Suprapubic skin (tissue), 4 donors: ENCODE results near the gene WNK4. TPM values are rescaled to one million over a fixed set of nuclear protein-coding genes. Genes with fewer than 3 reads are reported as not detected.

ENCODE experiments used
- DNase-seq, 2 donors: peaks; one replicate each; pipeline ENCODE4 v3.0.0-alpha.2; 2019; ENCODE audit warnings: low spot score in 2 of 2
- H3K27ac ChIP-seq: fragments of 200-600 bp; sonication (generic); one replicate; pipeline ENCODE4 v1.5.1; 2019
- H3K27me3 ChIP-seq: fragments of 200-600 bp; sonication (generic); one replicate; pipeline ENCODE4 v1.5.1; 2019
- H3K36me3 ChIP-seq: fragments of 200-600 bp; sonication (generic); one replicate; pipeline ENCODE4 v1.5.1; 2019
- H3K4me1 ChIP-seq: fragments of 200-600 bp; sonication (generic); one replicate; pipeline ENCODE4 v1.5.1; 2019
- H3K4me3 ChIP-seq: fragments of 200-600 bp; sonication (generic); one replicate; pipeline ENCODE4 v1.5.1; 2019; ENCODE audit warnings: mild to moderate bottlenecking
- H3K9me3 ChIP-seq: fragments of 200-600 bp; sonication (generic); one replicate; pipeline ENCODE4 v1.5.1; 2019
- EP300 ChIP-seq: sonication (generic); formaldehyde crosslinking; IDR thresholded peaks from one replicate; pipeline ENCODE4 v1.6.1; 2017; ENCODE audit warnings: antibody characterized with exemption
- POLR2A ChIP-seq, 2 donors: fragments of 450-650 bp; IDR thresholded peaks; one replicate each; pipeline ENCODE4 v1.6.1; 2017; ENCODE audit warnings: antibody characterized with exemption in 2 of 2, mild to moderate bottlenecking in 2 of 2, moderate library complexity in 2 of 2
- POLR2AphosphoS5 ChIP-seq, 3 donors: sonication (generic); formaldehyde crosslinking; IDR thresholded peaks; one replicate each; pipeline ENCODE4 v1.6.1; 2017; ENCODE audit warnings: antibody characterized with exemption in 3 of 3
- WGBS: methylation state at CpG from one replicate; pipeline ENCODE4 v1.1.5; 2018; 5-methylcytosine and 5-hydroxymethylcytosine counted together
- total RNA-seq, 4 donors: library from RNA; depleted of rRNA; stranded (reverse); fragments of >200 nt; gene quantifications; one replicate each; pipeline ENCODE4 v1.1.0, GENCODE V29; 2016
- TF ChIP-seq, protein P1 (sequence below), 2 donors: fragments of 200-600 bp in 1 of 2; fragments of 450-650 bp in 1 of 2; sonication (generic) in 1 of 2; IDR thresholded peaks; one replicate each; pipeline ENCODE4 v1.5.1; 2016 to 2019; ENCODE audit warnings: antibody characterized with exemption in 2 of 2, mild to moderate bottlenecking in 1 of 2, moderate library complexity in 1 of 2

The WNK4 gene
- total RNA-seq, 4 donors from 2014 or later, result 0.40 to 1.1 (median 0.98) TPM; not detected in 1

DNA sequence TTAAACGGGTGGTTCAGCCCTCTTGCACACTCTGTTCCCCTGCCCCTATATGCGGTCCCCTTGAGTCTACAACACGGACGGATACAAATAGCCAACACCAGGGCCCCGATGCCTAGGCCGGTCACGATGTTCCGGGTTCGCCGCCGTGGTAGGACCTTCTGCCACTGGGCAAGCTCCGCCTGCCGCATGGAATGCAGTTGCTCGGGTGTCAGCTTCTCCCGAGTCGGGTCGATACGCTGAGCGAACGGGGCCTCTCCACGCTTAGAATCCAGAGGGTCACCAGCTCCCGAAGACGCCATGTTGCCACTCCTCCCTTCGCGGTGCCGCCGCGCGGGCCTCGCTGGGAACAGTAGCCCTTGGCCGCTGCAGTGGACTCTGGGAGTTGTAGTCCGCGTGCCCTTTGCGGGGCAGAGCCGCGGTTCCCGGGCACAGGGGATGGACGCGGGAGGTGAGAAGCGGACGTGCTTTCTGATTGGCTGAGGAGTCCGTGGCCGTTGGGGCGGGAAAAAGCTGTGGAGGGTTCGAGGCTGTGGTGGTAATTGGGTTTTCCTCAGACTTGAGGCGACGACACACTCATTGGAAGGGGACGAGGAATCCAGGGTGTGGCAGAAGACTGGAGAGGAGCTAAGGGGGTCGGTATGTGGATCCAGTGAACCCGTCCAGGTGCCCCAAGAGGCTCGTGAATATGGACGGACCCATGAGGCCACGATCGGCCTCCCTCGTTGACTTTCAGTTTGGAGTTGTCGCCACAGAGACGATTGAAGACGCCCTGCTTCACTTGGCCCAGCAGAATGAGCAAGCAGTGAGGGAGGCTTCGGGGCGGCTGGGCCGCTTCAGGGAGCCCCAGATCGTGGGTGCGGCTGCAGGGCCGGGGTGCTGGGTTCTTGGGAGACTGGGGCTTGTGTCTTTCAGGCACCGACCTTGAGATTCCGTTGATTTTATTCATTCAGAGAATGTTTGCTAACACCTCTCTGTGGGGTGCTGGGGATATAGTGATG is 18.3 kb downstream of the WNK4 start, which contains the start of the genes CNTD1 and COA3:
Gene CNTD1, plus strand, starts transcription at position 479 of the 998 bp plus-strand sequence. Its CDS starts 207 bp downstream, at position 686.
Gene COA3, minus strand, starts transcription at position 322 of the 998 bp plus-strand sequence. Its CDS starts 23 bp downstream, at position 299.
- WGBS, result 33% methylated on average over 51 of the region's 66 CpGs
- Histone ChIP-seq H3K27me3 (no peaks in the 10 kb centered on the region), H3K36me3 (peaks cover 11% of the 10 kb centered on the region), H3K9me3 (no peaks in the 10 kb centered on the region), H3K4me3 (peak within 1 kb of the TSS; percentile 77), H3K4me1 (peaks cover 29% of the 10 kb centered on the region), H3K27ac (peak within 1 kb of the TSS; percentile 70)
- DNase-seq, result peak; percentile 90
- no peak for TF ChIP-seq EP300
- no peak for TF ChIP-seq POLR2AphosphoS5 (IDR thresholded peaks at IDR 0.05)
- TF ChIP-seq POLR2A (IDR thresholded peaks at IDR 0.05), result no peak
- TF ChIP-seq, protein P1, sequence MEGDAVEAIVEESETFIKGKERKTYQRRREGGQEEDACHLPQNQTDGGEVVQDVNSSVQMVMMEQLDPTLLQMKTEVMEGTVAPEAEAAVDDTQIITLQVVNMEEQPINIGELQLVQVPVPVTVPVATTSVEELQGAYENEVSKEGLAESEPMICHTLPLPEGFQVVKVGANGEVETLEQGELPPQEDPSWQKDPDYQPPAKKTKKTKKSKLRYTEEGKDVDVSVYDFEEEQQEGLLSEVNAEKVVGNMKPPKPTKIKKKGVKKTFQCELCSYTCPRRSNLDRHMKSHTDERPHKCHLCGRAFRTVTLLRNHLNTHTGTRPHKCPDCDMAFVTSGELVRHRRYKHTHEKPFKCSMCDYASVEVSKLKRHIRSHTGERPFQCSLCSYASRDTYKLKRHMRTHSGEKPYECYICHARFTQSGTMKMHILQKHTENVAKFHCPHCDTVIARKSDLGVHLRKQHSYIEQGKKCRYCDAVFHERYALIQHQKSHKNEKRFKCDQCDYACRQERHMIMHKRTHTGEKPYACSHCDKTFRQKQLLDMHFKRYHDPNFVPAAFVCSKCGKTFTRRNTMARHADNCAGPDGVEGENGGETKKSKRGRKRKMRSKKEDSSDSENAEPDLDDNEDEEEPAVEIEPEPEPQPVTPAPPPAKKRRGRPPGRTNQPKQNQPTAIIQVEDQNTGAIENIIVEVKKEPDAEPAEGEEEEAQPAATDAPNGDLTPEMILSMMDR (IDR thresholded peaks at IDR 0.05), result no peak

DNA sequence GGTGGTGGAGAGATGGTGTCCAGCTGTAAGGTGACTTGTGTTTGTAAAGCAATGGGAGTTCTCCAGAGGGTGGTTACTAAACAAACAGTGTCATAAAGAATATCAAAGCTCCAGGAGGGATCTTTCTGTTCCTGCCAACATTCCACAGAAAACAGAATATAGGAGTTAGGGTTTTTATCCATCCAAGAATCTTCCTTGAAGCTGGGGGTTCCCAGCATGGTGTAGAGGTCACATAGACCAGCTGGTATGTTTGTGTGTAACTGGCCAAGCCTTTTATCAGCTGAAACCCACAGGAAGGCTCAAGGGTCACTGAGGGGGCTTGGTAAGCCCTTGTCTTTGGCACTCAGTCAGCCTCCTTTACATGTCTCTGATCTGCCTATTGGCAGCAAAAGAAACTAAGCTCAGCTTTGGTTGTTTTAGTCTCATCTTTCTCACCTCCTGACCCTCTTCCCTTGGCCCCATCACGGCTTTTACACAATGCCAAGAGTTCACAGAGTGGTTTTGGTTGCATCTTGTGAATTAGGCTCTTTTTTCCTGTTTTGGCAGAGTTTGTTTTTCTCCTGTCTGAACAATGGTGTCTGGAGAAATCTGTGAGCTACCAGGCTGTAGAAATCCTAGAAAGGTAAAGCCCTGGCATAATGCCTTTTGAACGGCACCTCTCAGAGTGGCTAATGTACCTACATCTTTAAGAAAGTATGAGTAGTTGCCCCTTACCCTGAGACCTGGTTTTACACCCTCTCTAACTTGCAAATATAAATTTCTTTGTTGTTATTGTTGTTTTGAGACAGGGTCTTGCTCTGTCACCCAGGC is 22.9 kb downstream of the WNK4 start:
- H3K9me3 ChIP-seq, result no peaks in the 10 kb centered on the region
- WGBS, result 65% methylated on average over 2 of the region's 2 CpGs
- no peak for DNase-seq
- H3K27me3 ChIP-seq, result no peaks in the 10 kb centered on the region
- H3K4me3 ChIP-seq, result no peak overlapping the region
- TF ChIP-seq POLR2AphosphoS5 (IDR thresholded peaks at IDR 0.05) (no peak), POLR2A (IDR thresholded peaks at IDR 0.05) (no peak), EP300 (no peak)
- TF ChIP-seq, protein P1 (IDR thresholded peaks at IDR 0.05), result no peak
- H3K4me1 ChIP-seq, result peaks cover 5% of the 10 kb centered on the region
- H3K27ac ChIP-seq, result no peak overlapping the region
- H3K36me3 ChIP-seq, result no peaks in the 10 kb centered on the region

DNA sequence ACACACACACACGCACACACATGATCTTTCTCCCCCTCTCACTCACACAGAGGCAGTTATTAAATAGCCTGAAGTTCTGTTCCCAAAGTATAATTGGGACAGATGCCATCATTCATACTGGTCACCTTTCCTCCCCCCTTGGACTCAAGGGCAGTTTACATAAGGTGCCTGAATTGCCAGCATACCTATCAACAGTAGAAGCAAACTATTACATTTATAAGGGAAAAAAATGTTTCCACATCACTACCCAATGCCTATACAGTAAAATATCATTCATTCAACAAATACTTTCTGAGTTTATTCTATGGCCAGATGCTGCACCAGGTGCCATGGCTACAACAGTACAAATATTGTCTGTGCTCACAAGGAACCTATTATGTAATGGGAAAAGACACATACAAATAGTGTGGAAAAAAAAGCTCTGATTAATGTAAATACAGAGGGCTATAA is 24.5 kb downstream of the WNK4 start:
- WGBS, result 90% methylated on average over 1 of the region's 1 CpG
- DNase-seq, result no peak
- no peaks in the 10 kb centered on the region for H3K9me3 ChIP-seq

DNA sequence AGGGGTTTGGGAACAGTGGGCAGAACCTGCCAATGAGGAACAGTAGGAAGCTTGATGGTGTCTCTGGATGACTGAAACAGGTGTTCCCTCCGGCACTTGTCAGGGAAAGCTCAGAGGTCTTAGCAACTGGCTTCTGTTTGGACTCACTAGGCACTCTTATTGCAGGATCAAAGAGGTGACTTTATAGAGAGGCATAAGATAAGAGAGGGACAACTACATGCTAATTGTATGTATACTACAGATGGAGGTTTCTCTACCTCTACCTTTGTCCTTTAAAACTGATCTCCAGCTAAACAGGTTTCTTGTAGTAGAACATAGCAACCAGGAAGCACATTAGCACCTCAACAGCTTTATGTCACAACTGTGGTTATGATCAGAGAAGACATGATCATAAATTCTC is 25.8 kb downstream of the WNK4 start:
- peaks cover 14% of the 10 kb centered on the region for H3K36me3 ChIP-seq
- H3K9me3 ChIP-seq, result no peaks in the 10 kb centered on the region
- H3K4me3 ChIP-seq, result no peak overlapping the region
- H3K27ac ChIP-seq, result no peak overlapping the region
- no peaks in the 10 kb centered on the region for H3K4me1 ChIP-seq
- no peaks in the 10 kb centered on the region for H3K27me3 ChIP-seq
- no peak for DNase-seq
- no peak for TF ChIP-seq EP300
- TF ChIP-seq, protein P1 (IDR thresholded peaks at IDR 0.05), result no peak
- no peak for TF ChIP-seq POLR2A (IDR thresholded peaks at IDR 0.05)
- no peak for TF ChIP-seq POLR2AphosphoS5 (IDR thresholded peaks at IDR 0.05)
- 100% methylated on average over 1 of the region's 1 CpG for WGBS

More for the DNA sequence above, 24.5 kb downstream of the WNK4 start:
- no peaks in the 10 kb centered on the region for H3K27me3 ChIP-seq
- no peak overlapping the region for H3K27ac ChIP-seq
- peaks cover 1% of the 10 kb centered on the region for H3K36me3 ChIP-seq
- no peaks in the 10 kb centered on the region for H3K4me1 ChIP-seq
- TF ChIP-seq POLR2AphosphoS5 (IDR thresholded peaks at IDR 0.05) (no peak), POLR2A (IDR thresholded peaks at IDR 0.05) (no peak), EP300 (no peak)
- TF ChIP-seq, protein P1 (IDR thresholded peaks at IDR 0.05), result no peak
- H3K4me3 ChIP-seq, result no peak overlapping the region
